OCI-LY7 (cell line): ENCODE measurements around the gene GPD2. TPM values are rescaled to one million over a fixed set of nuclear protein-coding genes. Genes with fewer than 3 reads are reported as not detected.

Experiments used
- BruUV-seq: library from RNA; stranded (reverse); fragments of 400-500 nt; replicated peaks from 2 replicates; lab custom pipeline; 2021; lab: Mats Ljungman, UMichigan
- CTCF ChIA-PET: fragments of 300-600 bp; sonication (Branson Sonifier 250); formaldehyde crosslinking; loops from one replicate; lab custom pipeline; 2022; ENCODE audit warnings: antibody characterized with exemption; ENCODE audit not compliant: unreplicated experiment; lab: Charles Lee
- POLR2A ChIA-PET: fragments of 300-600 bp; sonication (Branson Sonifier 250); formaldehyde crosslinking; loops from one replicate; lab custom pipeline; 2022; ENCODE audit warnings: antibody characterized with exemption; lab: Charles Lee
- DNase-seq: peaks from one replicate; pipeline ENCODE4 v3.0.0-alpha.2; 2015; ENCODE audit warnings: low spot score
- H2AFZ ChIP-seq: fragments of 200-600 bp; sonication (generic), shearing (Covaris generic); 2 replicates; pipeline ENCODE4 v1.6.1; 2014; ENCODE audit warnings: mild to moderate bottlenecking, antibody characterized with exemption, low read length, moderate library complexity
- H3K27ac ChIP-seq: fragments of 200-600 bp; sonication (generic); 2 replicates; pipeline ENCODE4 v1.5.1; 2014; ENCODE audit warnings: mixed run types, low read depth, mild to moderate bottlenecking, moderate library complexity, low read length, inconsistent platforms; ENCODE audit not compliant: poor library complexity, severe bottlenecking
- H3K36me3 ChIP-seq: fragments of 200-600 bp; sonication (generic); 2 replicates; pipeline ENCODE4 v1.6.1; 2014; ENCODE audit warnings: mild to moderate bottlenecking, antibody characterized with exemption, low read length, moderate library complexity, mixed read lengths; ENCODE audit not compliant: insufficient read depth
- H3K4me1 ChIP-seq: fragments of 200-600 bp; sonication (generic); 2 replicates; pipeline ENCODE4 v1.5.1; 2014; ENCODE audit warnings: mild to moderate bottlenecking, low read length; ENCODE audit not compliant: insufficient read depth, poor library complexity, severe bottlenecking
- H3K4me2 ChIP-seq: fragments of 200-600 bp; sonication (generic); 2 replicates; pipeline ENCODE4 v1.6.1; 2014; ENCODE audit warnings: mild to moderate bottlenecking, low read length
- H3K4me3 ChIP-seq: fragments of 200-600 bp; sonication (generic); 2 replicates; pipeline ENCODE4 v1.5.1; 2014; ENCODE audit warnings: mild to moderate bottlenecking, low read depth, low read length; ENCODE audit not compliant: poor library complexity, severe bottlenecking
- H3K79me2 ChIP-seq: fragments of 200-600 bp; sonication (generic); 2 replicates; pipeline ENCODE4 v1.6.1; 2016; ENCODE audit warnings: low read depth, mild to moderate bottlenecking, low read length, moderate library complexity, mixed read lengths; ENCODE audit not compliant: insufficient read depth
- H3K9me2 ChIP-seq: fragments of 200-600 bp; sonication (generic); 2 replicates; pipeline ENCODE4 v1.6.1; 2016; ENCODE audit warnings: mild to moderate bottlenecking, low read length, mixed read lengths; ENCODE audit not compliant: insufficient read depth
- H3K9me3 ChIP-seq: fragments of 200-600 bp; sonication (generic); 2 replicates; pipeline ENCODE4 v1.6.1; 2014; ENCODE audit warnings: mild to moderate bottlenecking, mixed run types, low read length, mixed read lengths
- H4K20me1 ChIP-seq: fragments of 200-600 bp; sonication (generic); 2 replicates; pipeline ENCODE4 v1.6.1; 2014; ENCODE audit warnings: mild to moderate bottlenecking, antibody characterized with exemption, low read length, moderate library complexity, mixed read lengths; ENCODE audit not compliant: insufficient read depth
- CTCF ChIP-seq: fragments of 200-600 bp; sonication (generic); conservative IDR thresholded peaks from 2 replicates; pipeline ENCODE4 v1.5.1; 2014; ENCODE audit warnings: mild to moderate bottlenecking, antibody characterized with exemption, low read length, moderate library complexity, mixed read lengths
- EZH2phosphoT487 ChIP-seq: fragments of 200-600 bp; sonication (generic); IDR thresholded peaks from 2 replicates; pipeline ENCODE4 v1.6.1; 2018; ENCODE audit warnings: low read depth, borderline replicate concordance, mild to moderate bottlenecking, mixed run types, antibody characterized with exemption, low read length, moderate library complexity, mixed read lengths
- intact Hi-C: fragments of 100-400 bp; cut with micrococcal nuclease; formaldehyde crosslinking; loops from one replicate; pipeline ENCODE4 v1.10.0; 2022; ENCODE audit not compliant: unreplicated experiment
- total RNA-seq, 2 experiments: library from RNA; depleted of rRNA in 1 of 2; stranded (reverse); fragments of >200 nt in 1 of 2; shearing (Covaris generic) in 1 of 2; gene quantifications; 2 replicates each; pipeline ENCODE4 v1.2.3, GENCODE V29; 2014 to 2022

GPD2 gene
- total RNA-seq, 2 experiments from 2014 or later = 6.6 to 20.2 TPM

GRCh38 chr2:156574112-156574511 is 137.9 kb downstream of the GPD2 start:
- ChIA-PET POLR2A (interaction anchor here (0.9 to 1.6 kb wide), 5 partner anchors 9 to 22 kb away, joined by 3 to 13 read pairs (median 4); no protein-coding TSS in a partner anchor), CTCF (no interaction called here)
- H4K20me1 ChIP-seq = no peaks in the 10 kb centered on the region
- no peaks in the 10 kb centered on the region for H3K79me2 ChIP-seq
- H3K4me1 ChIP-seq = no peaks in the 10 kb centered on the region
- no peak overlapping the region for H3K4me3 ChIP-seq
- H3K9me3 ChIP-seq = no peaks in the 10 kb centered on the region
- H2AFZ ChIP-seq = no peak overlapping the region
- H3K27ac ChIP-seq = no peak overlapping the region
- H3K9me2 ChIP-seq = no peaks in the 10 kb centered on the region
- no TSS peak for BruUV-seq
- no peak for TF ChIP-seq CTCF
- H3K4me2 ChIP-seq = no peak overlapping the region
- intact Hi-C loops = no loop called here
- H3K36me3 ChIP-seq = no peaks in the 10 kb centered on the region
- no peak for DNase-seq

GRCh38 chr2:156576005-156576404 is 139.8 kb downstream of the GPD2 start:
- POLR2A ChIA-PET = interaction anchor here (0.6 kb wide), 2 partner anchors 14 to 92 kb away, joined by 5 to 6 read pairs; no protein-coding TSS in a partner anchor
- H3K4me2 ChIP-seq = no peak overlapping the region
- intact Hi-C loops = no loop called here
- no peak for TF ChIP-seq EZH2phosphoT487
- TF ChIP-seq CTCF = no peak
- no peak overlapping the region for H2AFZ ChIP-seq
- BruUV-seq = no TSS peak
- no peaks in the 10 kb centered on the region for H3K79me2 ChIP-seq
- no peaks in the 10 kb centered on the region for H3K9me3 ChIP-seq
- H3K4me1 ChIP-seq = no peaks in the 10 kb centered on the region
- no peak overlapping the region for H3K27ac ChIP-seq
- H3K36me3 ChIP-seq = no peaks in the 10 kb centered on the region
- CTCF ChIA-PET = no interaction called here
- no peak overlapping the region for H3K4me3 ChIP-seq
- DNase-seq = no peak
- no peaks in the 10 kb centered on the region for H4K20me1 ChIP-seq
- no peaks in the 10 kb centered on the region for H3K9me2 ChIP-seq

GRCh38 chr2:156580501-156580900 is 144.3 kb downstream of the GPD2 start:
- intact Hi-C loops = loop anchor here (10.0 kb wide), 1 partner anchor 614 kb away; no protein-coding TSS in a partner anchor
- Histone ChIP-seq H3K36me3 (no peaks in the 10 kb centered on the region), H3K4me3 (no peak overlapping the region), H2AFZ (no peak overlapping the region), H3K27ac (no peak overlapping the region), H3K4me1 (no peaks in the 10 kb centered on the region), H3K9me3 (no peaks in the 10 kb centered on the region), H3K79me2 (no peaks in the 10 kb centered on the region), H3K9me2 (no peaks in the 10 kb centered on the region), H3K4me2 (no peak overlapping the region), H4K20me1 (no peaks in the 10 kb centered on the region)
- no peak for DNase-seq
- no peak for TF ChIP-seq EZH2phosphoT487
- TF ChIP-seq CTCF = no peak
- no TSS peak for BruUV-seq
- ChIA-PET CTCF (no interaction called here), POLR2A (no interaction called here)
